ENCODE measurements around the gene DAZAP1.

GRCh38 chr19:1400281-1401137 lies 6.9 kb upstream of the DAZAP1 start:
- TF ChIP-seq ZNF274 (IDR thresholded peaks at IDR 0.05; ENCODE audit: low read depth, low read length): no peak
- no peak for TF ChIP-seq YY1 (IDR thresholded peaks at IDR 0.05; ENCODE audit: insufficient read depth, insufficient read length)
- no peak for TF ChIP-seq SUZ12 (IDR thresholded peaks at IDR 0.05; ENCODE audit: extremely low read depth, insufficient read depth, insufficient read length)
